NCI-H2107 (cell line): ENCODE results near the gene PGAM1.
"Not testable (repeated sequence)": the region's sequence is repeated elsewhere in the genome, so short reads cannot be mapped to it uniquely, and the experiment has no call there.

ENCODE experiments used
- DNase-seq: peaks from one replicate; lab custom pipeline; 2025; lab: John Stamatoyannopoulos, UW

Gene PGAM1

DNA sequence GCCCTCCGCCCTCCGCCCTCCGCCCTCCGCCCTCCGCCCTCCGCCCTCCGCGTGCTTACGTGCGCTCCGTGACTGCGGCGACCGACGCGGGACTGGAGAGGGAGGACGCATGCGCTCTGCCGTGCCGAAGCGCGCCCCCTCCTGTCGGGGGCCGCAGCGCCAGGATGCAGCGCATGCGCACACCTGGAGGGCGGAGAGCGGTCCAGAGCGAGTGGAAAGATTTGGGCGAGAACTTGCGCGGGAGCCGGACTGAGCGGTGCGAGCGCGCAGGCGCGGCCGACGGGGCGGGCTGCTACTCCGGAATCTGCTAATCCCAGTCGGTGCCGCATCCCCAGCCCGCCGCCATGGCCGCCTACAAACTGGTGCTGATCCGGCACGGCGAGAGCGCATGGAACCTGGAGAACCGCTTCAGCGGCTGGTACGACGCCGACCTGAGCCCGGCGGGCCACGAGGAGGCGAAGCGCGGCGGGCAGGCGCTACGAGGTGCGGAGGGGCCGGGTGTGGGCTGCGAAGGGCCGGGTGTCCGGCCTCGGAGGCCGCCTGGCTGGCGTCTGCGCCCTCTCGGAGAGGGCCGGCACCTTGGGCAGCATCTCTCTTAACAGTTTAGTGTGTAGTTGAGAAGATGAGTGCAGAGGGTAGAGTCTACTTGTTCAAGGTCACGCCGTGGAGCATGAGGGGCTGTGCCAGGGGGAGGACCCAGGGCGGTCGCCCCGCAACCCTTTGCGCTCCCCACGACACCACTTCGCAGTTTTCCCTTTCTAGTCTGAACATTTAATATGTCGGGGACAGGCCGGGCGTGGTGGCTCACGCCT is at the start of gene PGAM1:
Gene PGAM1 (plus strand): TSS at position 228 of the 812 bp plus-strand sequence. CDS start 117 bp downstream, at position 345.
- peak; percentile 83 for DNase-seq

DNA sequence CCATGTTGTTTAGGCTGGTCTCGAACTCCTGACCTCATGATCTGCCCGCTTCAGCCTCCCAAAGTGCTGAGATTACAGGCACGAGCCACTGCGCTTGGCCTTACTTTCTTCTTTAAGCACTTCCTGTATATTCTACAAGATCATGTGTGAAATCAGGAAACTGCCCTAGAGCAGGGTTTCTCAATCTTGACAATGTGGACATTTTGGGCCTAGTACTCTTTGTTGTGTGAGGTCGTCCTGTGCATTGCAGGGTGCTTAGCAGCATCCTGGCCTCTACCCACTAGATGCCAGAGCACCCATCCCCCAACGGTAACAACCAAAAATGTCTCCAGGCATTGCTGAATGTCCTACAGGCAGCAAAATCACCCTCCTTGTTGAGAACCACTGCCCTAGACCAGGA is 49.6 kb upstream of the PGAM1 start:
- no peak for DNase-seq

GRCh38 chr10:97378933-97379921 is 46.8 kb upstream of the PGAM1 start:
- DNase-seq, result no peak

- no peak for DNase-seq
Observed at GRCh38 chr10:97380516-97380915, 45.5 kb upstream of the PGAM1 start.

GRCh38 chr10:97381626-97382025 is 44.4 kb upstream of the PGAM1 start:
- DNase-seq, result no peak

GRCh38 chr10:97383159-97383558 is 42.8 kb upstream of the PGAM1 start:
- DNase-seq, result no peak

DNA sequence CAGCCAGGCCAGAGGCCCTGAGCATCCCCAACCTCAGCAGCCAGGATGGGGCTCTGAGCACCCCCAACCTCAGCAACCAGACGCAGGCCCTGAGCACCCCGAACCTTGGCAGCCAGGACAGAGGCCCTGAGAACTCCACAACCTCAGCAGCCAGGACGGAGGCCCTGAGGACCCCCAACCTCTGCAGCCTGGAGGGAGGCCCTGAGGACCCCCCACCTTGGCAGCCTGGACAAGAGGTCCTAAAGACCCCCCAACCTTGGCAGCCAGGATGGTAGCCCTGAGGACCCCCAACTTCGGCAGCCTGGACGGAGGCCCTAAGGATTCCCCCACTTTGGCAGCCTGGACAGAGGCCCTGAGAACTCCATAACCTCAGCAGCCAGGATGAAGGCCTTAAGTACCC is 41.8 kb upstream of the PGAM1 start:
- no peak for DNase-seq

DNA sequence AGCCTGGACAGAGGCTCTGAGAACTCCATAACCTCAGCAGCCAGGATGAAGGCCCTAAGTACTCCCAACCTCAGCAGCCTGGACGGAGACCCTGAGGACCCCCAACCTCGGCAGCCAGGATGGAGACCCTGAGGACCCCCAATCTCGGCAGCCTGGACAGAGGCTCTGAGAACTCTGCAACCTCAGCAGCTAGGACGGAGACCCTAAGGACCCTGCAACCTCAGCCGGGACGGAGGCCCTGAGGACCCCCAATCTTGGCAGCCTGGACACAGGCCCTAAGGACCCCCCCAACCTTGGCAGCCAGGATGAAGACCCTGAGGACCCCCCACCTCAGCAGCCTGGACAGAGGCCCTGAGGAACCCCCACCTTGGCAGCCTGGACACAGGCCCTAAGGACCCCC is 41.4 kb upstream of the PGAM1 start:
- DNase-seq, result no peak

- DNase-seq, result no peak
Observed at GRCh38 chr10:97385565-97385964, 40.4 kb upstream of the PGAM1 start.

DNA sequence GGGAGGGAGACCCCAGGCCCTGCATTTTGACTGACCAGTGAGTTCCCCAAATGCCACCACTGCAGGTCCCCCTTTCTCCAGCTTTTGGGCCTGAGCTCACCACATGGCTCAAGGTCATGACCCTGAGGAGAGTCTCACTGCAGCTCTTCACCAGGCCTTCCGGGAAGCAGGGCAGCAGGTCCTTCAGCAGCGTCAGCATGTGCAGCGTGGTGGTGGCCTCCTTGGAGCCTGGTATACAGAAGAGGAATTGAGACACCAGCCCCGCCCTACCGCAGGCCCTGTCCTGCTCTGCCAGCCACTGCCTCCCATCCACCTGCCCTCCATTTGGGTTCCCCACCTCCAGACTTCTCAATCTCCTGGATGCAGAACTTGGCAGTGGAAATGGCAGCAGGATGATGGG is 37.8 kb upstream of the PGAM1 start:
- no peak for DNase-seq

DNA sequence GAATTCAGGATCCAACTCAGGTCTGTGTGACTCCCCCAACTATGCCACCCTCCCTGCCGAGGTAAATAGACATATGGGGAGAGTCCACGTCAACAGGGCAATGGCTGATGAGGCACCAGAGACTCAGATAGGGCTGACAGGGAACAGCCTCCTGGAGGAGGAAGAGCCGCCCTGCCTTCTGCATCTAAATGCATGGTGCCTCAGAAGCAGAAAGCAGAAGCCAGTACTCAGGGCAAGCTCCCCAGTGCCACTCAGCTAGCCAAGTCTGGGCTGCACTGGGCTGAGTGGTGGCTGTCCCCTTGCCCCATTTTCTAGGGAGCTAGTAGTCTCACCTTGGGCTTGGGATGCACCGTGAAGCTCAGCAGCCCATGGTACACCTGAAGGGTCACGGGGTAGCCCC is 35.9 kb upstream of the PGAM1 start:
- DNase-seq, result no peak

- DNase-seq, result no peak
Observed at GRCh38 chr10:97393034-97393573, 32.9 kb upstream of the PGAM1 start.

GRCh38 chr10:97396056-97396455 is 29.9 kb upstream of the PGAM1 start:
- no peak for DNase-seq

- DNase-seq, result no peak
Observed at GRCh38 chr10:97399843-97400545, 26.0 kb upstream of the PGAM1 start.

DNA sequence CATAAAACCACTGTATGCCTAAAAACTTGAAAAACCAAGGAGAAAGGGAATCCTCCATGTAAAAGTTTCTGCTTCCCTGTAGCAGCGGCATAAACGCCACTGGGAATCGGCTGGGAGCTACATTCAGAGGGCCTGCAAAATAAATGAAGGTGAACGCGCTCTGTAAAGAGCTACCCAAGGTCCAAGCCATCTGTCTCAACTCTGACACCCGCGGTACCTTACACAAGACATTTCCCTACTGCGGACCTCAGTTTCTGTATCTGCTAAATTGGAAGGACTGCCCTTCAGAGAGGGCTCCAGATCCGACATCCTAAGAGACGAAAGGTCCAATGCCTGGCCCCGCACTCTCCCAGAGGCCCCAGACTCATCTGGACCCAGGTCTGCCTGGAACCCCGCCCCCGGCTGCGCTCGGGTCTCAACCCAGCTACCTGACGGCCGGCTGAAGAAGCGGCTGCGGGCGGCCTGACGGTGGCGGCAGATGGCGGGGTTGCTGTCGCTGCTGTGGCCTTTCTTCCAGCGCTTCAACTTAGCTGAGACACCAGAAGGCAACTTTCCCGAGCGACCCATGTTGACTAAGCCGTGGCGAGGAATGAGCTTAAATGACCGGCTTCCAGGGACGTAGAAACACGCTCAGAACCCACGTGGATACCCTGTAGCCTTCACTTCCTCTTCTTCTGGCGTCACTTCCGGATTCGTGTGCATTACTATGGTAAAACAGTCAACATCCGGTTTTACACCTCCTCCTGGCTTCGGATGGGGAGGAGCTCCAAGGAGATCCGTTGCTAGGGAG is 25.1 kb upstream of the PGAM1 start, which contains the start of gene RRP12:
Gene RRP12 (minus strand): TSS at position 676 of the 790 bp plus-strand sequence. CDS start 109 bp downstream, at position 567.
- DNase-seq, result peak; percentile 70

DNA sequence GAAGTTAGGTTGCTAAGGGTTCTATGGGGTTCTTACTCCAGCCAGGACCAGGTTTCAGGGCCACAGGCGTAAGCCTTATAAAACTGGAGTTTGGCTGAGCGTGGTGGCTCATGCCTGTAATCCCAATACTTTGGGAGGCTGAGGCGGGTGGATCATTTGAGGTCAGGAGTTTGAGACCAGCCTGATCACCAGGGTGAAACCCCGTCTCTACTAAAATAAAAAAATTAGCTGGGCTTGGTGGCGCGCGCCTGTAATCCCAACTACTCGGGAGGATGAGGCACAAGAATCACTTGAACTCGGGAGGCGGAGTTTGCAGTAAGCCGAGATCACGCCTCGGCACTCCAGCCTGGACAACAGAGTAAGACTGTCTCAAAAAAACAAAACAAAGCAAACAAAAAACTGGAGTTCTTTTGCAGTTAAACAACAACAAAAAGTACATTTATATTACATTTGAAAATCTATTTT is 24.5 kb upstream of the PGAM1 start:
- no peak for DNase-seq

- DNase-seq, result no peak
Observed at GRCh38 chr10:97404044-97404443, 21.9 kb upstream of the PGAM1 start.

DNA sequence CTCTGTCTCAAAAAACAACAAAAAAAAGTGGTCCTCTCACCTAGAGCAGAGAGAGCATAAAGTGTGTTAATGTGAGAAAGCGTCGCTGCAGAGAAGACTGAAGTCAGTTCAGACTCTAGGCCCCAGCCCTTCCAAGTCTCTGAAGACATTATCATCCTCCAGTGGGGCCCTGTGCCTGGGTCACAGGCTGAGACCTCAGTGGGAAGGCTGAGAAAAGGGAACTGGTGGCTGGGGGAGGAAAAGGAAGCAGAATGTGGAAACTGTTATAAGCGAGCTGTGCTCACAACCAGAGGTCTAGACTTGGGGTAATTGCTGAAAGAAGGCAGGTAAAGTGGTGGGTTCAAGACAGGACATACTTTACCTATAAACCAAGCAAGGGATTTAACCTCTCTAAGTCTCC is 19.9 kb upstream of the PGAM1 start:
- no peak for DNase-seq

GRCh38 chr10:97406483-97406882 is 19.5 kb upstream of the PGAM1 start:
- not testable (repeated sequence) for DNase-seq

- DNase-seq, result peak; percentile 14
Observed at GRCh38 chr10:97407211-97407951, 18.6 kb upstream of the PGAM1 start.
